Cardiac fibroblast (primary cell): ENCODE measurements around the gene BCAP31.

Experiments used
- DNase-seq, 2 donors: peaks; one replicate each; pipeline versions ENCODE4 v3.0.0 to v3.0.0-alpha.2; 2010; ENCODE audit warnings: low read depth in 2 of 2
- H3K4me3 ChIP-seq, 2 donors: replicated peaks in 1 of 2; 1 replicate in 1 of 2; 2 replicates in 1 of 2; pipeline ENCODE4 v1.5.1; 2011; ENCODE audit warnings: low read depth in 2 of 2, low read length in 2 of 2, mild to moderate bottlenecking in 2 of 2, moderate library complexity in 1 of 2
- CTCF ChIP-seq: IDR thresholded peaks from one replicate; pipeline ENCODE4 v1.5.1; 2011; ENCODE audit warnings: low read depth, mild to moderate bottlenecking, low read length, inconsistent platforms

BCAP31 gene

GRCh38 chrX:153738056-153738605 lies 13.9 kb upstream of the BCAP31 start:
- no peak for TF ChIP-seq CTCF
- DNase-seq, result no peak
- no peak overlapping the region for H3K4me3 ChIP-seq

- no peak for TF ChIP-seq CTCF
- H3K4me3 ChIP-seq, result no peak overlapping the region
- DNase-seq, result no peak
Measured at GRCh38 chrX:153736871-153737441, 12.8 kb upstream of the BCAP31 start.

- TF ChIP-seq CTCF, result no peak
- no peak overlapping the region for H3K4me3 ChIP-seq
- DNase-seq, result no peak
Measured at GRCh38 chrX:153736071-153736820, 12.1 kb upstream of the BCAP31 start.

GRCh38 chrX:153735274-153735673 lies 11.1 kb upstream of the BCAP31 start:
- no peak for TF ChIP-seq CTCF
- no peak overlapping the region for H3K4me3 ChIP-seq
- no peak for DNase-seq

- H3K4me3 ChIP-seq, result no peak overlapping the region
- no peak for TF ChIP-seq CTCF
- DNase-seq, result no peak
Measured at GRCh38 chrX:153734871-153735270, 10.7 kb upstream of the BCAP31 start.

- DNase-seq, result no peak
- no peak for TF ChIP-seq CTCF
- no peak overlapping the region for H3K4me3 ChIP-seq
Measured at GRCh38 chrX:153733651-153734240, 9.6 kb upstream of the BCAP31 start.
